GM21723 (cell line): ENCODE measurements around the gene UQCRC2.
A peak's percentile ranks its signal among the peaks of the same experiment; 100 is the strongest.
"Not testable (repeated sequence)": the region's sequence is repeated elsewhere in the genome, so short reads cannot be mapped to it uniquely, and the experiment has no call there.

Experiments
- ATAC-seq: cut with Tn5 transposase; IDR thresholded peaks from one replicate; pipeline ENCODE4 v1.9.1; 2021; ENCODE audit warnings: mild to moderate bottlenecking, moderate library complexity; ENCODE audit not compliant: unreplicated experiment

UQCRC2 gene

GRCh38 chr16:21980032-21980431 lies 26.9 kb downstream of the UQCRC2 start:
- no peak for ATAC-seq

DNA sequence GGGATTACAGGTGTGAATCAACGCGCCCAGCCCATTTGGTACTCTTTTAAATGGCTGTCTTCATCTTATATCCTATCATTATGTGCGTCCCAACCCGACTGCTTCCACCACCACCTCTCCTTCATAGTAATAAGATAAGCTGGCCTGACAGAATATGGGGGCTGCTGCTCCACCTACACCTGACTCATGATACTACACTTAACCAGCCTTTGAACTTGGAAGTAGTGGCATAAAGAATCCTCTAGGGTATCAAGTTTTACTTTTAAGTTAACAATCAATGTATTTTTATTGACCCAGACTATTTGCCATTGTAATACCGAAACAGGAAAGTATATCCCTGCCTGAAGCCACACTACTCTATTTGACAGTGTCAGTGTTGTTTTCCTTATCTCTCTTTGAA lies 28.9 kb downstream of the UQCRC2 start:
- no peak for ATAC-seq

DNA sequence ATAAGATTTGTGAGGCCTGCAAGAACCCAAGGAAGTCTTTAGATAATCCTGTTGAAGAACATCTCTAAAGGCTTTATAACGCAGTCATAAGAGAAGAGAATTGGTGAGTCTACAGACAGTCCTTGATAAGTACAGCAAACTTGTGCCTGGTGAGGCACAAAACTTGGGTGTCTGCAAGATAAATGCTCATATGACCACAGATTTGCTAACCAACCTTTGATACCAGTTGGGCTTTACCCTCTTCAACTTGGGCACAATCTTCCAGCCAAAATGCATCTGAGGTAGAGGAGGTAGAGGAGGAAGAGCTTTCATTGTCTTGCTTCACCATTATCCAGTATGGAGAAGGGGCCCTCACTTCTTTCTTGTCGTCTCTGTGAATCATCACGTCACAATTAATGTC lies 30.9 kb downstream of the UQCRC2 start:
- ATAC-seq, result no peak

- no peak for ATAC-seq
These were observed 32.4 kb downstream of the UQCRC2 start for GRCh38 chr16:21985524-21985923.

GRCh38 chr16:21986692-21987246 lies 33.6 kb downstream of the UQCRC2 start:
- ATAC-seq, result no peak

DNA sequence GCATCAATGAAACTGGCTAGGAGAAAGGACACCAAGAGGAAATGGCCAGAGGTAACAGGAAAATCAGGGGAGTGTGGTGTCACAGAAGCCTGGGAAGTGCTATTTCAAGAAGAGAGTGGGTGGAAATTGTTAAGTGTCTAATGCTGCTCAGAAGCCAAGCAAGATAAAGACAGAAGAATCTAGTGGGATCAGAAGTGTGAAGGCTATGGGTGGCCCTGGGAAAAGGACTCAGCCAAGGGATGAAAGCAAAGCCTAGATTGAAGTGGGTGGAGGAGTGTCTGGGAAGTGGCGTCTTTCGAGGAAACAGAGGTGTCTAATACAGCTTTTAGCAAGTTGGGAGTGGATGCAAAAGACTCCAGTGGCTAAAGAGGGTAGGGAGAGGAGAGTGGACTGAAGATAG lies 34.3 kb downstream of the UQCRC2 start:
- ATAC-seq, result no peak

DNA sequence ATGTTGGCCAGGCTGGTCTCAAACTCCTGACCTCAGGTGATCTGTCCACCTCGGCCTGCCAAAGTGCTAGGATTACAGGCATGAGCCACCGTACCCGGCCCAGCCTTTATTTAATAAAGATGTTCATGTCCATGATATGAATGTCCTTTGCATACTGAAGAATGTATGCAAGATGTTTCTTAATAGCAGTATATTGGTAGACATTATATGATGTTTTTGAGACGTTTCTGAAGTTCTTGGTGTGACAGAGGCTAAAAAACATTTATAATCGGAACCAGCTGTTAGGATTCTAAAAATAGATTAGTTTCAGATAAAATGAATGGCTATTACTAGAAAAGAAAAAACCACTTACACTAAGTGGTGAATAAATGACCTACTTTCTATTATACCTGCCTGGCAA lies 36.0 kb downstream of the UQCRC2 start:
- no peak for ATAC-seq

DNA sequence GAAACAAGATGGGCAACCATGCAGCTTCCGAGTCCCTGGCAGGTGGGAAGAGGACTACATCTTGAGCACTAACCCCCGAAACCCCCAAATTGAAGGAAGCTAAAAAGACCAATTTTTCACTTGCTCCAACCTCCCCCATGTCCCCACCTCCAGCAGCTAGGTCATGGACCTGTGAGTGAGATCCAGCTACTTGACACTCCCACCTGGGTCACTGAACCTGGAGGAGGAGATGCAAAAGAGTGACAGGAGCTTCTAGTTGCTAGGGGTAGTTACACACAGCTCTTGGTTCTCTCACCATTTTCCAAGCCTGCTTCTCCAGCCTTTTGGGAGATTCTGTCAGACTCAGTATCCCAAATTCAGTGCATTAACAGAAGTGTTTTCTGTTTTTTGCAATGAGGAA lies 36.6 kb downstream of the UQCRC2 start:
- ATAC-seq, result no peak

DNA sequence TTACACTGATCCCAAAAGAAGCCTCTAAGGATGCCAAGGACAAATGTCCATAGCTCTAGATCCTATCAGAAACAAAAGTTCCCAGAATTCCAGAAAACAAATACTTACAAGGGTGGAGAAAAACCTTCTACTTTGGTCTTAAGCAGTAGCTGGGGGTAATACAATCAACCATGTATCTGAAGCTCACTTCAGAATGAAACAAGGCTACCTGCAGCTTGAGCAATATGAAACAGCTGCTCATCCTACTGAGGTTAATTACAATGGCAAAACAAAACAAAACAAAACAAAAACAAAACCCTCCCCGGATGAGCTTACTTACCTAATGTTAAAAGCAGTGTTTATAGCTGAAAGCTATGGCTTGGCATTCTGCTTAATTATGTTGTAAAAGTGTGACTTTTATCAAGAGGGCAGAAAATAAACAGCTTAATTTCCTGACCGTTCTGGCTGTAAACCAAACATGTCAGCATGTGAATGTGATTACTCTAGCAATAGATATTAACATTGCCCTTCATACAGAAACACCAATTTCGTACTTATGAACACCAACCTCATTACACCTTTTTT lies 37.3 kb downstream of the UQCRC2 start:
- no peak for ATAC-seq

DNA sequence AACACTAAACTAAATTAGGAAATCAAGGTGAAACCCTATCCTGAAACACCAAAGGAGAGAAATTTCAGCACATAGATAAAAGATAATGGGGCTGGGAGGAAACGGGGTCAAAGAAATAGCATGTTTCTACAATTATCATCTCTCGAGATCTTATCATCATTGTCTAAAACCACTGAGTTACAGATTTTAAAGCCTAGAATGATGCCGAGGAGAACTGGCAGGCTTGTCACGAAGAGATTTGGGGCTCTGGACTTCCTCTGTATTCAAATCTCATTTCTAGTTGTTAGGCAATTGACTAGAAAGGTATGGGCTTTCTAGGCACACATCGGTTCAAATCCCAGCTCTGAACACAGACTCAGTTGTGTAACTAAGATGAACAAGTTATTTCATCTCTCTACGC lies 38.5 kb downstream of the UQCRC2 start:
- ATAC-seq, result no peak

DNA sequence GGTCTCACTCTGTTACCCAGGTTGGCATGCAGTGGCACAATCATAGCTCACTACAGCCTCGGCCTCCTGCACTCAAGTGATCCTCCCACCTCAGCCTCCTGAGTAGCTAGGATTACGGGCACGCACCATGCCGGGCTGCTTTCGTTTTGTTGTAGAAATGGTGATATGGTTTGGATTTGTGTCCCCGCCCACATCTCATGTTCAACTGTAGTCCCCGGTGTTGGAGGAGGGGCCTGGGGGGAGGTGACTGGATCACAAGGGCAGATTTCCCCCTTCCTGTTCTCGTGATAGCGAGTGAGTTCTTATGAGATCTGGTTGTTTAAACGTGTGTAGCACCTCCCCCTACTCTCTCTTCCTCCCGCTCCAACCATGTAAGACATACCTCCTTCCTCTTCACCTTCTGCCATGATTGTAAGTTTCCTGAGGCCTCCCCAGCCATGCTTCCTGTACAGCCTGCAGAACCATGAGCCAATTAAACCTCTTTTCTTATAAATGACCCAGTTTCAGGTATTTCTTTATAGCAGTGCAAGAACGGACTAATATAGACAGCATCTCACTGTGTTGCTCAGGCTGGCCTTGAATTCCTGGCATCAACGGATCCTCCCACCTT lies 41.8 kb downstream of the UQCRC2 start:
- no peak for ATAC-seq

DNA sequence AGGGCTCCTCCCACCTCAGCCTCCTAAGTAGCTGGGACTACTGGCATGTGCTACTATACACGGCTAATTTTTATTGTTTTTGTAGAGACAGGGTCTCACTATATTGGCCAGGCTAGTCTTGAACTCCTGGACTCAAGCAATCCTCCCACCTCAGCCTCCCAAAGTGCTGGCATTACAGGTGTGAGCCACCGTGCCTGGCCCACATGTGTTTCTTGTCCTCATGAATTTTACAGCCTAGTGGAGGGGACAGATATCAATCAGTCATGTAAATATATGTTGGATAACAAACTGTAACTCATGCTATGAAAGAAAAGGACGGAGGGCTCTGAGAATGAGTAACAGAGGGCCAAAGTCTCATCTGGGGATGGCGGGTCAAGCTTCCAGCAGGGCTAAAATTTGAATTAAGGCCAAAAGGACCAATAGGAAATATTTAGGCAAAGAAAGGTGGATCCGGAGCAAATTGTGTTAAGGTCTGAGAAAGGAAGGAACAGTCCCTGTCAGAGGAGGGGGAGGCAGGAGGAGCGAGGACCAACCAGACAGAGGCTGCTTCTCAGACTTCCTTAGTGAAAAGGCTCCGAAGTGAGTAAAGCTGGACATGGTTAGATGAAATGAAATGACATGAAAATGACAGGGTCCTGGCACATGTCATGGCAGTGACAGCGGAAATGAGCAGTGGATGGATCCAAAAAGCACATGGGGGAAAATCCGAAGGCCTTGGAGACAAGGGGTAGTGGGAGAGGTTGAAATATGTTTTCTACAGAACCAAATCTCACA lies 43.9 kb downstream of the UQCRC2 start:
- ATAC-seq, result no peak

GRCh38 chr16:21997697-21998480 lies 44.7 kb downstream of the UQCRC2 start:
- ATAC-seq, result no peak

- ATAC-seq, result no peak
These were observed 48.4 kb downstream of the UQCRC2 start for GRCh38 chr16:22001591-22001990.

DNA sequence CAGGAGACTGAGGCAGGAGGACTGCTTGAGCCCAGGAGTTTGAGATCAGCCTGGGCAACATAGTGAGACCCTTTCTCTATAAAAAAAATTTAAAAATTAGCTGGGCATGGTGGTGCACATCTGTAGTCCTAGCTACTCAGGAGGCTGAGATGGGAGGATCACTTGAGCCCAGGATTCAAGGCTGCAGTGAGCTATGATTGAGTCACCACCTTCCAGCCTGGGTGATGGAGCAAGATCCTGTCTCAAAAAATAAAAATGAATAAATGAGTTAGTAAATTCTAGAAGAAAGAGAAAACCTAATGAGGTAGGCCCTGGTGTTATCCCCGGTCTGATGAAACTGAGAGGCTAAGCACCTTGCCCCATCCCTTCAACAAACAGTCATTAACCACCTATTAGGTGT lies 48.9 kb downstream of the UQCRC2 start:
- ATAC-seq, result not testable (repeated sequence)

GRCh38 chr16:22003195-22003594 lies 50.0 kb downstream of the UQCRC2 start:
- ATAC-seq, result no peak

GRCh38 chr16:22004341-22004740 lies 51.2 kb downstream of the UQCRC2 start:
- no peak for ATAC-seq

- ATAC-seq, result no peak
These were observed 52.6 kb downstream of the UQCRC2 start for GRCh38 chr16:22005746-22006145.

- no peak for ATAC-seq
These were observed 53.5 kb downstream of the UQCRC2 start for GRCh38 chr16:22006636-22007035.

- no peak for ATAC-seq
These were observed 54.0 kb downstream of the UQCRC2 start for GRCh38 chr16:22007159-22007508.

GRCh38 chr16:22007509-22008214 lies 54.5 kb downstream of the UQCRC2 start, which contains the start of gene MOSMO:
TSS of gene MOSMO (plus strand) at chr16:22008111. CDS start at chr16:22008302, 191 bp downstream.
- ATAC-seq, result peak; percentile 48
